UCSD-AML1 (cell line): ENCODE data around the gene RAB3D.
A peak's percentile ranks its signal among the peaks of the same experiment; 100 is the strongest.
"Not testable (repeated sequence)": the region's sequence is repeated elsewhere in the genome, so short reads cannot be mapped to it uniquely, and the experiment has no call there.

Source experiments
- DNase-seq: peaks from one replicate; lab custom pipeline; 2025; ENCODE audit not compliant: unreplicated experiment; lab: John Stamatoyannopoulos, UW

RAB3D gene

DNA sequence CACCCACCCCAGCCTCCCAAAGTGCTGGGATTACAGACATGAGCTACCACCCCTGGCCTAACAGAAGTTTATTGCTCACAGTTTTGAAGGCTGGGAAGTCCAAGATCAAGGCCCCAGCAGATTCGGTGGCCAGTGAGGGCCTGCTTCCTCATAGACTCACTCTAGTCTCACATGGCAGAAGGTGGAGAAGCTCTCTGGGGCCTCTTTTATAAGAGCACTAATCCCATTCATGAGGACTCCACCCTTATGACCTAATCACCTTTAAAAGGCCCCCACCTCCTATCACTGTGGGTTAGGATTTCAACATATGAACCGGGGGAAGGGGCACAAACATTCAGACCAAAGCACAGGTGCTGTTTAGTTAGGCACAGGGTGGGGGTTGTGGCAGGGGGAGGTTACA is 28.1 kb upstream of the RAB3D start:
- DNase-seq: no peak

DNA sequence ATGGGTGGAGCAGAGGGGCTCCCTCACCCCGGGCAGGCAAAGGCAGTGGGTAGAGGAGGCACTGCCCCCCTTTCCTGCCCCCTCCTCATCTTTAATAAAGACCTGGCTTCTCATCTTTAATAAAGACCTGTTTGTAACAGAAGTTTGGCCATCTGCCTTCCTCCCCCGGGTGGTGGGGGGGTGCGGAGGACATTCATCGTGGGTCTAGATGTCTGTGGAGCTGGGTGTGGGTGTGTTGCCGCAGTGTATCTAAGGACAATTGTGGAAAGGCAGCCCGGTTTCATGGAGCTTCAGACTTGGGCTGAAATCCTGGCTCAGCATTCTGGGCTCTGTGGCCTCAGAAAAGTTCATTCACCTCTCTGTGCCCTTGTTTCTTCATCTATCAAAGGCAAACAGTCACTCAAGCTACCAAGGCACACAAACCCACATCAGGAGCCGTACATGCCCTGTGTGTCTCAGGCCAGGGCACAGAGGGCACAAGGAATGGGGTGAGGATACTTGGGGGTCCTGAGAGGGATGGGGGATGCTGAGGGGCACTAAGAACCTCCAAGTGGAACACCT is 26.2 kb upstream of the RAB3D start:
- no peak for DNase-seq

DNA sequence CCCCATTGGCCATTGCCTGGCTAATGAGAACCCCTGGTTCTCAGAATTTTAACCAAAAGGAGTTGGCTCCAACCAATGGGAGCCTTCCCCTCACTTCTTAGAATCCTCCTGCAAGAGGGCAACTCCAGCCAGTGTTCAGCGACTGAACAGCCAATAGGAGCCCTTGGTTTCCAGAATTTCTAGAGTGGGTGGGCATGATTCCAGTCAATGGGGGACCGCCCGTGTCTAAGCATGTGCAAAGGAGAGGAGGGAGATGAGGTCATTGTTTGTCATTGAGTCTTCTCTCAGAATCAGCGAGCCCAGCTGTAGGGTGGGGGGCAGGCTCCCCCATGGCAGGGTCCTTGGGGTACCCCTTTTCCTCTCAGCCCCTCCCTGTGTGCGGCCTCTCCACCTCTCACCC is 25.5 kb upstream of the RAB3D start:
- no peak for DNase-seq

DNA sequence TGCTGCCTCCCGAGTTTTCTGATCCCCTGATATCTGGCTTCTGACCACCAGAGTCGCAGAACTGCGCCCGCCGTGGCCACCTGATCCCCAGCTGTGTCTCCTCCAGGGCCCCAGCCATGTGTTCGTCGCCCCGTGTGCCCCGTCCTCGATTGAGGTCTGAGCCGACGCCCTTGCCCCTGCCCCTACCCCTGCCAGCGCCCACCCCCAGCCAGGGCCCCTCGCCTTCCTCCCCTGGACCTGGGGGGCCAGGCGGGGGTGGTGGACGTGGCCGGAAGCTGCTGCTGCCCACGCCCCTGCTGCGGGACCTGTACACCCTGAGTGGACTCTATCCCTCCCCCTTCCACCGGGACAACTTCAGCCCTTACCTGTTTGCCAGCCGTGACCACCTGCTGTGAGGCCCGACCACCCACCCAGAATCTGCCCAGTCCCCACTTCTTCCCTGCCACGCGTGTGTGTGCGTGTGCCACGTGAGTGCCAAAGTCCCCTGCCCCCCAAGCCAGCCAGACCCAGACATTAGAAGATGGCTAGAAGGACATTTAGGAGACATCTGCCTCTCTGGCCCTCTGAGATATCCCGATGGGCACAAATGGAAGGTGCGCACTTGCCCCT is 24.9 kb upstream of the RAB3D start:
- DNase-seq: no peak

DNA sequence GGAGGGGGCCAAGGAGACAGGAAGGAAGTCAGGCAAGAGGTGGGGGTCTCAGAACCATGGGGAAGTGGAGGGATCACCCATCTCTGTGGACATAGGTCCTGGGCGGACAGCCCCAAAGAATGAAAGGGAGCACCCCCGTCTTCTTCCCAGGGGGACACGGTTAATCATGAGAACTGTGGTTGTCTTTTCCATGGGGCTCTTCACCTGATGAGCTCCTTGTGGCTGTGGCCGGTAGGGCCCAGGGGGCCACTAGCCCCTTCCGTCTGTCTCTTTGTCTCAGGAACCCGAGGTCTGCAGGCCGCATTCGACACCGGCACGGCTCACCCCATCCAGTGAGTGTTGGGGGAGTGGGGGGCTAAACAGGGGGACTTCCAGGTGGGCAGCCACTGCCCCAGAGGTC is 24.4 kb upstream of the RAB3D start:
- no peak for DNase-seq

DNA sequence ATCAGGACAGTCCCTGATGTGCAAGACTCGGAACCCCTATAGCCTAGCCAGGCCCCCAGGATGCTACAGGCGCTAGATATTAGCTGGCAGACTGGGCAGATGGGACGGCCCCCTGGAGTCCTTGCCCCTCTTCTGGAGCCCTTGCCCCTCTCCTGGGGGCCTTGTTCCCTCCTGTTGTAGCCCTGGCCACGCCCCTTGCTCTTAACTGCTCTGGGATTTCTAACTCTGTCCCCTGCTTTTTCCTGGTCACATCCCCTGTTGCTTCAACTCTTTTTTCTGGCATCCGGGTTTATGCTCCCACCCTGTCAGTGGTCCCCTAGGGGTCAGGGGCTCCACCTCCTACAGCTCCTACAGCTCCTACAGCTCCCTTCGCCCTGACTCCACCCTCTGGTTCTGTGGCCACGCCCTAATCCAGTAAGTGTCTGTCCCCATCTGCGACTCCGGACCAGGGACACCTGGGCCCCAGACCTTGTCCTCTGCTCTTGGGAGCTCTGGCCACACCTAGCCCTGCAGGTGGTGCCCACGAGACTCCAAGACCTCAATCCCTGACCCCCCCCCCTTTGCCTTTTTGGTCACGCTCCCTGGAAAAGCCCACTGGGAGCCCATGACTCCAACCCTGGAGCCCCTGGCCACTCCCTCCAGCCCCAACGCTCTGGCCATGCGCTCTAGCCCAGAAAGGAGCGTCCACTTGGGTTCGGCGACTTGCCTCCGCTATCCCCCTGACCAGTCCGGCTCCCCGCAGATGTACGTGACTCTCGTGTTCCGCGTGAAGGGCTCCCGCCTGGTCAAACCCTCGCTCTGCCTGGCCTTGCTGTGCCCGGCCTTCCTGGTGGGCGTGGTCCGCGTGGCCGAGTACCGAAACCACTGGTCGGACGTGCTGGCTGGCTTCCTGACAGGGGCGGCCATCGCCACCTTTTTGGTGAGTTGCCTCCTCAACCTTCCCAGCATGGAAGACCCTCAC is 22.6 kb upstream of the RAB3D start:
- DNase-seq: no peak

DNA sequence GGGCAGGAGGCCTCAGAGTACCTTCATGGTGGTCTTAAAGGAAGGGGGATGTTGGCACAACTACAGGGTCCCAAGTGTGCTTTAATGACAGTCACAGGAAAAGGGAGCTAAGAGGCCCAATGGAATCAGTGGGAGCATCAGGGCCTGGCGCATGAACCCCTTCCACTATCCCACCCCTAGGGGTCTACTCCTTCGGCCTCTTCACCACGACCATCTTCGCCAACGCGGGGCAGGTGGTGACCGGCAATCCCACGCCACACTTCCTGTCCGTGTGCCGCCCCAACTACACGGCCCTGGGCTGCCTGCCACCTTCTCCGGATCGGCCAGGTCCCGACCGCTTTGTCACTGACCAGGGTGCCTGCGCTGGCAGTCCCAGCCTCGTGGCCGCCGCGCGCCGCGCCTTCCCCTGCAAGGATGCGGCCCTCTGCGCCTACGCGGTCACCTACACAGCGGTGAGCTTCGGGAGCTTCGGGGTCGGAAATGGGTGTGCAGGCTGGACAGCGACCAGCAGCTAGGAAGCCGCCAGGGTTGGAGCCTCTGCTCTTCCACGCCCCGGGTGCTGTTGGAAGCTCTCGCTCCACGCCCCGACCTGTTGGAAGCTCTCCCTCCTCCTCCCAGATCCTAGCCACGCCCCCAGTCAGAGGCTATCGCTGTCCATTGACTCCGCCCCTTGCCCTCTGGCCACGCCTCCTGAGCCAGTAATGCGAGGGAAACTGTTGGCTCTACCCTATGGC is 21.7 kb upstream of the RAB3D start:
- no peak for DNase-seq

DNA sequence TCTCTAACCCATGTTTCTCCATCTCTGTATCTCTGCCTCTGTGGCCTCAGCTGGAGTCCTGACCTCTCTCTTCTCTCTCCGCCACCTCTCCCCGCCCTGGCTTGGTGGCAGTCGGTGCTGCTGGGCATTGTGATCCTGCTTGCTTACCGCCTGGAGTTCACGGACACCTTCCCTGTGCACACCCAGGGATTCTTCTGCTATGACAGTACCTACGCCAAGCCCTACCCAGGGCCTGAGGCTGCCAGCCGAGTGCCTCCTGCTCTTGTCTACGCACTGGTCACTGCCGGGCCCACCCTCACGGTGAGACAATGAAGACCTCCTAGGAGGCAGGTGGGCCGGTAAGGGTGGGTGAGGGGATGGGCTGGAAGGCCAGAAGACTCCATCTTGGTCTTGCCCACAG is 20.0 kb upstream of the RAB3D start:
- DNase-seq: no peak

DNA sequence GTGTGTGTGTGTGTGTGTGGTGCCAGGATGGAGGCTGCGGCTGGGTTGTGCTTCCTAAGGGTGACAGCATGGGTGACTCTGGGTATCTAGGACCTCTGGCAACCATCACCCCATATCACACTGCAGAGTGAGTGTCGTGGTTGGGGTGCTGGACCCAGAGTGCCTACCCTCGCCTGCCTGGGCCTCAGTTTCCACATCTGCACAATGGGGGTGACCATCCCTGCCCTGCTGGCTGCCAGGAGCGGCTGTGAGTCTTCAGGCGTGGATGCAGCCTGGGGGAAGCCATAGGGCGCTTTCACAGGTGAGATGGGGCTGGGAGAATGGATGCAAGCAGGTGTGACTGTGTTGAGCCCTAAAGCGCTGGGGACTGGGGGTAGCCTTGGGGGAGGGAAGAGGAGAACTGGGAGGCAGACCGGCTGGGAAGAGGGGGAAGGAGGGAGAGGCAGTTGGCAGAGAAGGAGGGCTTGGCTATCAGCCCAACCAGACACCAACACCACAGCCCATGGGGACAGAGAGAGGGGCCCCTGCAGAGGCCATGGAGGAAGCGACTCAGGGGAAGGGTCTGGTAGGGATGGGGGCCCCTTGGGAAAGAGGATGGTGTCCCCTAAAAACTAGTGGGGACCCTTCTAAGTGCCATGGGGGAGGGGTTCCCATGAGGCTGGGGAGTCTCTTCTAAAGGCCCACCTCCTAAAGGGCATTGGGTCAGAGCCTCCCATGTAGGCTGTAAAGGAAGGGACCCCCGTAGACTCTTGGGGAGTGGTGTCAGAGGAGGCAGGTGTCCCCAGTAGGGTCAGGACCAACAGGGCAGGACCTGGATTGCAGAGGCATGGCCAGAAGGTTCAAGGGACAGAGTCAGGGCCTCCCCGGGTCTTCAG is 17.5 kb upstream of the RAB3D start:
- no peak for DNase-seq

DNA sequence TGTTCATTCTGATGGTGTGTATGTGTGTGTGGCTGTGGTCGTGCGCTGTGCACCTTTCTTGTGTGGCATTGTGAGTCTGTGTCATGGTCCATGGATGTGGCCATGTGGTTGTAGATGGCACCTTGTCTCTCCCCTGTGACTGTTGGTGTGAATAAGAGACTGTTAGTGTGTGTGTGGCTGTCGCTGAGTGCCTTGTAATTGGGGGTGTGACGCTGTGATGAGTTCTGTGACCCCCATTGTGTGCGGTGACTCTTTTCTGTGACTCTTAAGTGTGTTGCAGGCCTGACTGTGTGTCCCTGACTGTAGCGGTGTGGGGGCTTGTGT is 16.6 kb upstream of the RAB3D start:
- no peak for DNase-seq

DNA sequence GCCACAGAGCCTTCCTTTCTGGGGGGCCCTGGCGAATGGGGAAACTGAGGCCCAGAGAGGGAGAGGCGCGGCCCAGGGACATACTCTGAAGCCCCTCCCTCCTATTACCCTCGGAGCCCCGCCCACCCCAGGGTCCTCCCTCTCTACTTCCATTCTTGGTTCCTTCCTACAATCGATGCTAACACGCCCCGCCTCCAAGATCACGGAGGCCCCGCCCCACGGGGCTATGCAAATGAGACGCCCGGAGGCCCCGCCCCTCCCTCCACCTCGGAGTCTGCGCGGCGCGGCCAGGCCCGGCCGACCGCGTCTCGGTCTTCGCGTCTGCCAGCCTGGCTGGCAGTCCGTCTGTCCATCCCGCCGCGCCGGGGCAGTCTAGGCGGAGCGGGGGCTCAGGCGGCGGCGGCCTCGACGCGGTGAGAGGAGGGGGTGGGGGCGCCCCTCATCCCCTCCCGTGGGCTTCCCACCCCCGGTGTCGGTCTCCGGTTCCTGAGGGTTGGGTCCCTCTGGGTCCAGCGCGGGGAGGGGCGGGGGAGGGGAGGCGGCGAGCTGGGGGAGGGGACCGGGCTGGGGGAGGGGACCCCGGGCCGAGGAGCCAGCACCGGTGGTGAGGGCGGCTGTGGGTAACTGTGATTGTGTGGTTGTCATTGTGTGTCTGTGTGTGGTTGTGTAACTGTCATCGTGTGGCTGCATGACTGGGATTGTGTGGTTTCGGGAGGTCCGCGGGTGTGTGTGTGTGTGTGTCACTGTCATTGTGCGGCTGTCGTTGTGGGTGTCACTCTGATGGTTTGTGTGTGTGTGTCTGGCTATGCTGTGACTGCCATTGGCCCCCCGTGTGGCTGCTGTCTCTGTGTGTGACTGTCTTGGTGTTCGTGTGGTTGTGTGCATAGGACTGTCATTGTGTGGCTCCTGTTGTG is 16.0 kb upstream of the RAB3D start, which contains the start of gene PLPPR2:
Gene PLPPR2 (plus strand): TSS at position 273 of the 914 bp plus-strand sequence. CDS start 2,242 bp downstream, outside the sequence.
- DNase-seq: peak; percentile 92

DNA sequence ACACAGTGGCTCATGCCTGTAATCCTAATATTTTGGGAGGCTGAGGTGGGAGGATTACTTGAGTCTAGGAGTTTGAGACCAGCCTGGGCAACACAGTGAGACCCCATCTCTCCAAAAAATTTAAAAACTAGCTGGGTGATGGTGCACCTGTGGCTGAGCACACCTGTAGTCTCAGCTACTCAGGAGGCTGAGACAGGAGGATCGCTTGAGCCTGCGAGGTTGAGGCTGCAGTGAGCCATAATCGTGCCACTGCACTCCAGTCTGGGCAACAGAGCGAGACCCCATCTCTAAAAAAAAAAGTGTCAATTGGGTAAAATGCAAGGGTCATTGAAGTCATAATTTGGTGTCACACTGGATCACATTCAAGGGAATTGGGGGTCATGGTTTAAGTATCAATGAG is 14.6 kb upstream of the RAB3D start:
- DNase-seq: not testable (repeated sequence)

DNA sequence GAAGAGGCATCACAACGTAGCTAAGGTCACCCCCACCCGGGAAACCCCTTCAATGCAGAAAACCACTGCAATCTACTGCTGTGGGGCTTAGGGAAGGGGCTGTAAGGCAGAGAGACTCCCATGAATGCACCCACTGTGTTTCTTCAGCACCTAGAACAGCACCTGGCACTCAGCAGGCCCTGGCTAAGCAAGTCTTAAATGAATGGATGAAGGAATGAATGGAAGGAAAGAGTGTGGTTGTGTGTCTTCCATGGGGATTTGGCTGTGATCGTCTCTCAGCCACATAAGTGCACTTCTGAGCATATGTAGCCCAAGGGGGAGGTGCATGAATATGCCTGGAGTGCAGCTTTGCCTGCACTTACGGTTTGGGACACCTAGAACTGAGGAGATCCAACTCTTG is 9.7 kb upstream of the RAB3D start:
- no peak for DNase-seq

DNA sequence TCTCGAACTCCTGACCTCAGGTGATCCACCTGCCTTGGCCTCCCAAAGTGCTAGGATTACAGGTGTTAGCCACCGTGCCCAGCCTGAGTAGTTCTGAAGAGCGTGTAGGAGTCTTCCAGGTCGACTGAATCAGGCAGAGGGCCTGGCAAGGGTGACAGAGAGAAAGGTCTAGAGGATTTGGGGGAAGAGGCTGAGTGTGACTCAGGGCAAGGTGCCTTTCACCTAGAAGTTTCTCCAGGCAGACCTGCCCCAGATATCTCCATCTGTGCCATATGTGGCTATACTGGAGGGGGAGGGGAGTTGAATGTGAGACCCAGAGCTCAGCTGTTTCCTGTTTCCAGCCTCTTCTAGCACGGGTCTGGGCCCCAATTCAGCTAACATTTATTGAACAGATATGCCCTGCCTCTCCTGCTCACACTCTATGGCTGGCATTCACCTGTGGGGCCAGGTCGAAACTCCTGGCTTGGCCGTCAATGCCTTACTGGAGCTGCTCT is 8.1 kb upstream of the RAB3D start:
- DNase-seq: no peak

DNA sequence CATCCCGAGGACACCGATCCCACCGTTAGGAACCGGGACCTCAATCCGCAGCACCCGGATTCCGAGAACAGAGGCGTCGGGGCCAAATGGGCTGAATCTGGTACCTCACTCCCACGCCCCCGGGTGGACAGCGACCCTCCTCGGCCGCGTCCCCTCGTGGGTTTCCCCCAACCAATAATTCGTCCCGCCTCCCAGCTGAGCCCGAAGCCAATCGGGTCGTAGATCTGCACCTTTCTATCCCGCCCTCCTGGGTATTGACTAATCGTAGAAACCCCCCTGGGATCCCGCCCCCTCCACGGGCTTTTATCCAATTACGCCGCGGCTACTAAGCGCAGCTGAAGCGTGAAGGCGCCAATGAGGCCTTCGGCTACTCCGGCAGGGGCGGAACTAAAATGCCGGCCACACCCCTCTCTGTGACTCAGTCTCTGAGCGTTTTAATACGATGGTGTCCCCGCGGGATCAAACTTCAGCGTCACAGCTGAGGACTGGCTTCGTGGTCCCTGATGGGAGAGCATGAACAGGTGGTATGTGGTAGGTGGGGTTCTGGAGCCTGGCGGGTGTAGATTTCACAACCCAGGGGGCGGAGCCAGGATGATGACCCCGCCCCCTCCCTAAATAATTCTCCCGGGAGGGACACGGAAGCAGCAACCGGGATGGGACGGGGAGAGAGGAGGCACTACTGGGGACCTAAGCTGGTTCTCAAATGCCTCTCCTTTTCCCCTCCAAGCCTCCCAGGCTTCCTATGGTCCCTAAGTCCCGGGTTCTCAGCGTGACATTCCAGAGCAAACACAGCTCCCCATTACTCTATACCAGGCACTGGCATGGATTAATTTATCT is 6.9 kb upstream of the RAB3D start, which contains the start of the genes CCDC159 and TMEM205:
Gene CCDC159 (plus strand): TSS at position 416 of the 837 bp plus-strand sequence. CDS start 88 bp downstream, at position 504.
Gene TMEM205 (minus strand): TSS at position 165 of the 837 bp plus-strand sequence. CDS start 649 bp downstream, outside the sequence.
- peak; percentile 97 for DNase-seq

DNA sequence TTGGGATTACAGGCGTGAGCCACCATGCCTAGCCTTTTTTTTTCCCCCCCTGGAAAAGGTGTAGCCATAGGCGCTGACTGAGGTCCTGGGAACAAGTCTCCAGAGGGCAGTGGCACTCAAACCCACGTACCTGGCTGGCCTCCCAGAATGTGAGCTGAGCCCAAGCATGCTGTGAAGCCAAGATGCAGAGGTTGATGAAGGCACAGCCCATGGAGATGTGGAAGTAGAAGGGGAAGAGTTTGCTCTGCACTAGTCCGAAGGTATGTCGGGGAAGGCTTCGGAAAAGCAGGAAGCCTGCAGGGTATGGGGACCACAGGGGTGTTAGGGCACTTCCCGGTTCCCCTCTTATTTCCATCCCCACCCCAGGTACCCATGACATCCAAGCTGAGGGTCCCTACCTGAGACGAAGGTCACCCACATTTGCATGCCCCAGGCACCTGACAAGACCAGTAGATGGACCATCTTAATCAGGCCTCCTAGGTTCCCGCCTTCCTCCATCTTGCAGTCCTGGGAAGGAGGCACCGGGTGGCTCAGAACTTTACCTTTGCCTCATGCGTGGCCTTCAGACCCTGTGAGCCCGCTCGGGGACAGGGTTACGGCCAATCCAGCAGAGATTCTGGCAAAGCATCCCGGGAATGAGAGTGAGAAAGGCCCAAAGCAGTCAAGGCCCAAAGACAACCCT is 5.8 kb upstream of the RAB3D start:
- DNase-seq: no peak

DNA sequence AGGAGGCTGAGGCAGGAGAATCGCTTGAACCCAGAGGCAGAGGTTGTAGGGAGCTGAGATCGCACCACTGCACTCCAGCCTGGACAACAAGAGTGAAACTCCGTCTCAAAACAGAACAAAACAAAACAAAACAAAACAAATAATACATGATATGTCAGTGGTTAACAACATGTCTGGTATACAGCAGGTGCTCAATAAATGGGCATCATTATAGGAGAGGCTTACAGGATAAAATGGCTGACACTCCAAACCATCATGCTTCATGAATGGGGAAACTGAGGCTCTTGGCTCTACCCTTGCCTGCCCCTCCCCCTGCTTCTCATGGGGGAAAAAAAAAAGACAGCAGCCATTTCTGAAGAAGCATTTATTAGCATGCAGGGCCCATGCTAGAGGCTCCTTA is 3.0 kb upstream of the RAB3D start:
- DNase-seq: no peak

DNA sequence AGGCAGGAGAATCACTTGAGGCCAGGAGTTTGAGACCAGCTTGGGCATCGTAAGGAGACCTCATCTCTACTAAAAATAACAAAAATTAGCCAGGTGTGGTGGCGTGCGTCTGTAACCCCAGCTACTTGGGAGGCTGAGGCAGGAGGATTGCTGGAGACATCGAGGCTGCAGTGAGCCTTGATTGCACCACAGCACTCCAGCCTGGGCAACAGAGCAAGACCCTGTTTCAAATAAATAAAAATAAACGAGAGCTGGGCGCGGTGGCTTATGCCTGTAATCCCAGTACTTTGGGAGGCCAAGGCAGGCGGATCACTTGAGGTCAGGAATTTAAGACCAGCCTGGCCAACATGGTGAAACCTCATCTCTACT is 626 bp upstream of the RAB3D start:
- not testable (repeated sequence) for DNase-seq
